Measurements from ENCODE around the gene PNPLA3. TPM values are rescaled to one million over a fixed set of nuclear protein-coding genes. Genes with fewer than 3 reads are reported as not detected.

PNPLA3 gene
- total and polyA plus RNA-seq, 9 of the 15 experiments (the other 6 are each of a cell fraction or from before 2014, with no cell fraction given) = 0.20 to 0.48 (median 0.38) TPM; not detected in 6

DNA sequence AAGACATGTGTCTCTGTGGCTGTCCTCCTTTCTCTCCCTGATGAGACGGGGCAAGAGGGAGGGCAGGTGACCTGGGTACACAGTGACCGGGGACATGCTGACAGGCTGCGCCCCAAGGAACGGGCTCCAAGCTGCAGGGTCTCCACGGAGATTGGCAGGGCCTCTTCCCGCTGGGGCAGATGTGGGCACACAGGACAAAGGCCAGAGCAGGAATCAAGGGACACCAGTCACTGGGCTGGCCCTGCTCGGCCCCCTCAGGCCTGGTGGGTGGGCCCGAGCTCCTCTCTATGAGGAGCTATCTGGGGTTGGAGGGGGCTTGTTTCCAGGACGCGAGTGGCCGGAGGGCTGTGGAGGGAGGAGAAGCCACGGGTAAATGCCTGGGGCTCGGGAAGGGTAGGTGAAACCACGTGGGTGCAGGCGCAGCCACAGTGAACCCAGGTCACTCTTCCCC lies 43.0 kb upstream of the PNPLA3 start:
- no peak overlapping the region for H3K9ac ChIP-seq (ENCODE audit: insufficient read depth in 1 of 2, low read depth in 2 of 2, low read length in 2 of 2)

More for the DNA sequence above, 43.0 kb upstream of the PNPLA3 start:
- H3K9me3 ChIP-seq (replicated peaks; ENCODE audit: control insufficient read depth, insufficient read depth, low read depth, low read length) = no peaks in the 10 kb centered on the region
- no TSS peak for BruUV-seq (replicated peaks)
- ATAC-seq (no peak), FAIRE-seq (no peak), DNase-seq (ENCODE audit: extremely low read depth in 1 of 4, low spot score in 3 of 4) (no peak)
- H3K27ac ChIP-seq (ENCODE audit: extremely low read depth, low read depth, low read length) = no peak overlapping the region
- TF ChIP-seq PTRF (tag; IDR thresholded peaks at IDR 0.05) (no peak), SIX5 (IDR thresholded peaks at IDR 0.05; ENCODE audit: borderline replicate concordance in 1 of 2, insufficient read depth in 1 of 2, low read depth in 1 of 2, low read length in 2 of 2) (no peak), BRD9 (IDR thresholded peaks at IDR 0.05; ENCODE audit: low read depth, partially characterized antibody) (no peak), POU5F1 (IDR thresholded peaks at IDR 0.05; ENCODE audit: borderline replicate concordance, low read depth, low read length, partially characterized antibody) (no peak), HINFP (tag; conservative IDR thresholded peaks at IDR 0.05; ENCODE audit: low read depth) (no peak), HDAC1 (IDR thresholded peaks at IDR 0.05) (no peak), MEF2A (IDR thresholded peaks at IDR 0.05; ENCODE audit: control insufficient read depth, low read depth, low read length) (no peak)
- TF ChIP-seq, protein P1, sequence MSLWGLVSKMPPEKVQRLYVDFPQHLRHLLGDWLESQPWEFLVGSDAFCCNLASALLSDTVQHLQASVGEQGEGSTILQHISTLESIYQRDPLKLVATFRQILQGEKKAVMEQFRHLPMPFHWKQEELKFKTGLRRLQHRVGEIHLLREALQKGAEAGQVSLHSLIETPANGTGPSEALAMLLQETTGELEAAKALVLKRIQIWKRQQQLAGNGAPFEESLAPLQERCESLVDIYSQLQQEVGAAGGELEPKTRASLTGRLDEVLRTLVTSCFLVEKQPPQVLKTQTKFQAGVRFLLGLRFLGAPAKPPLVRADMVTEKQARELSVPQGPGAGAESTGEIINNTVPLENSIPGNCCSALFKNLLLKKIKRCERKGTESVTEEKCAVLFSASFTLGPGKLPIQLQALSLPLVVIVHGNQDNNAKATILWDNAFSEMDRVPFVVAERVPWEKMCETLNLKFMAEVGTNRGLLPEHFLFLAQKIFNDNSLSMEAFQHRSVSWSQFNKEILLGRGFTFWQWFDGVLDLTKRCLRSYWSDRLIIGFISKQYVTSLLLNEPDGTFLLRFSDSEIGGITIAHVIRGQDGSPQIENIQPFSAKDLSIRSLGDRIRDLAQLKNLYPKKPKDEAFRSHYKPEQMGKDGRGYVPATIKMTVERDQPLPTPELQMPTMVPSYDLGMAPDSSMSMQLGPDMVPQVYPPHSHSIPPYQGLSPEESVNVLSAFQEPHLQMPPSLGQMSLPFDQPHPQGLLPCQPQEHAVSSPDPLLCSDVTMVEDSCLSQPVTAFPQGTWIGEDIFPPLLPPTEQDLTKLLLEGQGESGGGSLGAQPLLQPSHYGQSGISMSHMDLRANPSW (CRISPR knock-in tag; IDR thresholded peaks at IDR 0.05) = no peak
- TF ChIP-seq, protein P2, sequence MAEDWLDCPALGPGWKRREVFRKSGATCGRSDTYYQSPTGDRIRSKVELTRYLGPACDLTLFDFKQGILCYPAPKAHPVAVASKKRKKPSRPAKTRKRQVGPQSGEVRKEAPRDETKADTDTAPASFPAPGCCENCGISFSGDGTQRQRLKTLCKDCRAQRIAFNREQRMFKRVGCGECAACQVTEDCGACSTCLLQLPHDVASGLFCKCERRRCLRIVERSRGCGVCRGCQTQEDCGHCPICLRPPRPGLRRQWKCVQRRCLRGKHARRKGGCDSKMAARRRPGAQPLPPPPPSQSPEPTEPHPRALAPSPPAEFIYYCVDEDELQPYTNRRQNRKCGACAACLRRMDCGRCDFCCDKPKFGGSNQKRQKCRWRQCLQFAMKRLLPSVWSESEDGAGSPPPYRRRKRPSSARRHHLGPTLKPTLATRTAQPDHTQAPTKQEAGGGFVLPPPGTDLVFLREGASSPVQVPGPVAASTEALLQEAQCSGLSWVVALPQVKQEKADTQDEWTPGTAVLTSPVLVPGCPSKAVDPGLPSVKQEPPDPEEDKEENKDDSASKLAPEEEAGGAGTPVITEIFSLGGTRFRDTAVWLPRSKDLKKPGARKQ (CRISPR knock-in tag; IDR thresholded peaks at IDR 0.05) = no peak
- TF ChIP-seq, protein P3, sequence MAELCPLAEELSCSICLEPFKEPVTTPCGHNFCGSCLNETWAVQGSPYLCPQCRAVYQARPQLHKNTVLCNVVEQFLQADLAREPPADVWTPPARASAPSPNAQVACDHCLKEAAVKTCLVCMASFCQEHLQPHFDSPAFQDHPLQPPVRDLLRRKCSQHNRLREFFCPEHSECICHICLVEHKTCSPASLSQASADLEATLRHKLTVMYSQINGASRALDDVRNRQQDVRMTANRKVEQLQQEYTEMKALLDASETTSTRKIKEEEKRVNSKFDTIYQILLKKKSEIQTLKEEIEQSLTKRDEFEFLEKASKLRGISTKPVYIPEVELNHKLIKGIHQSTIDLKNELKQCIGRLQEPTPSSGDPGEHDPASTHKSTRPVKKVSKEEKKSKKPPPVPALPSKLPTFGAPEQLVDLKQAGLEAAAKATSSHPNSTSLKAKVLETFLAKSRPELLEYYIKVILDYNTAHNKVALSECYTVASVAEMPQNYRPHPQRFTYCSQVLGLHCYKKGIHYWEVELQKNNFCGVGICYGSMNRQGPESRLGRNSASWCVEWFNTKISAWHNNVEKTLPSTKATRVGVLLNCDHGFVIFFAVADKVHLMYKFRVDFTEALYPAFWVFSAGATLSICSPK (IDR thresholded peaks at IDR 0.05; ENCODE audit: borderline replicate concordance) = no peak
- no peaks in the 10 kb centered on the region for H3K79me2 ChIP-seq (ENCODE audit: control insufficient read depth, insufficient read depth, low read length)
- ChIA-PET POLR2A (no interaction called here), CTCF (ENCODE audit: low intra/inter-chr PET ratio) (no interaction called here)
- intact Hi-C loops (cut with micrococcal nuclease) = loop anchor here (10.0 kb wide), 1 partner anchor 744 kb away; no protein-coding TSS in a partner anchor
- no peaks in the 10 kb centered on the region; a peak in 1 of 5 replicates for H3K4me1 ChIP-seq (replicated peaks in 1 of 2; ENCODE audit: control insufficient read depth in 2 of 2, insufficient read depth in 2 of 2, low read length in 2 of 2)
- H3K36me3 ChIP-seq (ENCODE audit: control insufficient read depth, insufficient read depth, low read length) = no peaks in the 10 kb centered on the region
- H3K9me1 ChIP-seq (ENCODE audit: control insufficient read depth, insufficient read depth, low read length) = no peaks in the 10 kb centered on the region
- H3K4me3 ChIP-seq = no peak overlapping the region
- H3K4me2 ChIP-seq (ENCODE audit: insufficient read depth, low read length) = no peak overlapping the region
- WGBS (ENCODE audit: insufficient coverage, low coverage, missing lambda C conversion rate) = 2% methylated on average over 6 of the region's 15 CpGs
- H4K20me1 ChIP-seq (replicated peaks; ENCODE audit: control insufficient read depth, insufficient read depth, low read length) = no peaks in the 10 kb centered on the region; the same call in 1 of the 2 replicates
- in situ Hi-C loops (cut with MboI) = no loop called here
- no peaks in the 10 kb centered on the region; a peak in 1 of 5 replicates for H3K27me3 ChIP-seq (ENCODE audit: control insufficient read depth in 2 of 2, insufficient read depth in 2 of 2, low read length in 2 of 2)
- no peak overlapping the region for H2AFZ ChIP-seq (ENCODE audit: low read depth, low read length)

All from K562 (cell line).